ENCODE measurements around the gene KRTAP5-4.

DNA sequence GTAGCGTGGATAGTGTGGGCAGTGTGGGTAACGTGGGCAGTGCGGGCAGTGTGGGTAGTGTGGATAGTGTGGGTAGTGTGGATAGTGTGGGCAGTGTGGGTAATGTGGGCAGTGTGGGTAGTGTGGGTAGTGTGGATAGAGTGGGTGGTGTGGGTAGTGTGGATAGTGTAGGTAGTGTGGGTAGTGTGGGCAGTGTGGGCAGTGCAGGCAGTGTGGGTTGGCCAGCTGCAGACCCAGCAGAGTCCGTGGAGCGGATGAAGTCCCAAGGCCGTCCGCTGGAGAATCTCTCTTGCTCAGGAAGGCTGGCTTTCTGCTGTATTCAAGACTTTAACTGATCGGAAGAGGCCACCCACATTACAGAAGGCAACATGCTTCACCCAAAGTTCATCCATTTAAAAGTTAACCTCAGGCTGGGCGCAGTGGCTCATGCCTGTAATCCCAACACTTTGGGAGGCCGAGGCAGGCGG, 49.0 kb upstream of the KRTAP5-4 start:
- TF ChIP-seq POLR2A (IDR thresholded peaks at IDR 0.05) = no peak
- TF ChIP-seq, protein P1, sequence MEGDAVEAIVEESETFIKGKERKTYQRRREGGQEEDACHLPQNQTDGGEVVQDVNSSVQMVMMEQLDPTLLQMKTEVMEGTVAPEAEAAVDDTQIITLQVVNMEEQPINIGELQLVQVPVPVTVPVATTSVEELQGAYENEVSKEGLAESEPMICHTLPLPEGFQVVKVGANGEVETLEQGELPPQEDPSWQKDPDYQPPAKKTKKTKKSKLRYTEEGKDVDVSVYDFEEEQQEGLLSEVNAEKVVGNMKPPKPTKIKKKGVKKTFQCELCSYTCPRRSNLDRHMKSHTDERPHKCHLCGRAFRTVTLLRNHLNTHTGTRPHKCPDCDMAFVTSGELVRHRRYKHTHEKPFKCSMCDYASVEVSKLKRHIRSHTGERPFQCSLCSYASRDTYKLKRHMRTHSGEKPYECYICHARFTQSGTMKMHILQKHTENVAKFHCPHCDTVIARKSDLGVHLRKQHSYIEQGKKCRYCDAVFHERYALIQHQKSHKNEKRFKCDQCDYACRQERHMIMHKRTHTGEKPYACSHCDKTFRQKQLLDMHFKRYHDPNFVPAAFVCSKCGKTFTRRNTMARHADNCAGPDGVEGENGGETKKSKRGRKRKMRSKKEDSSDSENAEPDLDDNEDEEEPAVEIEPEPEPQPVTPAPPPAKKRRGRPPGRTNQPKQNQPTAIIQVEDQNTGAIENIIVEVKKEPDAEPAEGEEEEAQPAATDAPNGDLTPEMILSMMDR (IDR thresholded peaks at IDR 0.05) = no peak
- TF ChIP-seq POLR2AphosphoS5 (IDR thresholded peaks at IDR 0.05) = no peak
